Stomach smooth muscle (tissue), 2 donors: ENCODE data around the gene ERGIC1.

Experiments used
- H3K27ac ChIP-seq: one replicate; pipeline ENCODE4 v1.7.0; 2013; ENCODE audit warnings: mild to moderate bottlenecking, low read length, inconsistent platforms
- H3K27me3 ChIP-seq, 2 donors: one replicate each; pipeline ENCODE4 v1.7.0; 2013; ENCODE audit warnings: low read length in 2 of 2; ENCODE audit not compliant: insufficient read depth in 2 of 2, control insufficient read depth in 1 of 2
- H3K36me3 ChIP-seq, 2 donors: one replicate each; pipeline ENCODE4 v1.7.0; 2013; ENCODE audit warnings: low read length in 2 of 2; ENCODE audit not compliant: control insufficient read depth in 2 of 2, insufficient read depth in 2 of 2
- H3K4me1 ChIP-seq: one replicate; pipeline ENCODE4 v1.7.0; 2013; ENCODE audit warnings: low read length; ENCODE audit not compliant: control insufficient read depth, insufficient read depth
- H3K4me3 ChIP-seq, 2 donors: one replicate each; pipeline ENCODE4 v1.7.0; 2013; ENCODE audit warnings: low read length in 2 of 2
- H3K9ac ChIP-seq, 2 donors: one replicate each; pipeline ENCODE4 v1.7.0; 2013; ENCODE audit warnings: low read length in 2 of 2, mild to moderate bottlenecking in 1 of 2
- H3K9me3 ChIP-seq, 2 donors: one replicate each; pipeline ENCODE4 v1.7.0; 2013; ENCODE audit warnings: low read length in 2 of 2; ENCODE audit not compliant: control insufficient read depth in 2 of 2
- donor health status: healthy.
- donor health status: Pancreatic carcinoma.

Gene ERGIC1

DNA sequence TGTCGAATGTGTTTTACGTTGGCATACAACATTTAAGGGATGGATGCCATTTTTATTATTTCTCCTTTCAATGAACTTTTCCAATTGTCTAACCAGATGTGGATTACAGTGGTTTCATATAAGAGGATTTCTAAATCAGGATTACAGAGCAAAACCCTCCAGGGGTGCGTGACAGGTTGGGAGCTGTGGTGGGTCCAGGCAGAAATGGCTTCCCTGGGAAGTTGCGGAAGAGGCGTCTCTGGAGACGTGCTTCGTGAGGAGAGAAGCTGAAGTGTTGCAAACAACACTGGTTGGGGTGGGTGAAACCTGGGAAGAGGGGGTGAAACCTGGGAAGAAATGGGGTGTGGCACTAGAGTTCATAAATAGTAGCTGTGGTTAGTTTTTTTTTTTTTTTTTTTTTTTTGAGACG, 120.7 kb downstream of the ERGIC1 start:
- no peak overlapping the region for H3K9ac ChIP-seq
- H3K4me3 ChIP-seq = no peak overlapping the region
- H3K27me3 ChIP-seq = no peaks in the 10 kb centered on the region
- no peaks in the 10 kb centered on the region for H3K9me3 ChIP-seq
- no peak overlapping the region for H3K27ac ChIP-seq
- peaks cover 13% of the 10 kb centered on the region in 2 donors for H3K36me3 ChIP-seq
- peaks cover 11% of the 10 kb centered on the region for H3K4me1 ChIP-seq

DNA sequence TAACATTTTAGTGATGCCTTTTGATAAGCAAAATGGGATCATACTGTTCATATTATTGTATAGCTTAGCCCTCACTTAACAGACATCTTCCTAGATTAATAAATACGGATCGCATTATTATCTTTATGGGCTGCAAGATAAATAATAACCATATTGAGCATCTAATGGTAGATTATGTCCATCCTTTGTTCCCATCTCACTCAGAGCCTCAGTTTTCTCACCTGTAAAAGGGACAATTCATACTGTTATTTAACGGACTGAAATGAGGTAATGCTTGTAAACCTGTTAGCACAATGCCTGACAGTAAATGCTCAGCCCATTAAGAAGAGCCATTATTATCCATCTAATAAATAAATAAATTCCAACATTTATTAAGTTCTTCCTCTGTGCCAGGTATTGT, 122.2 kb downstream of the ERGIC1 start:
- Histone ChIP-seq H3K27ac (no peak overlapping the region), H3K9me3 (no peaks in the 10 kb centered on the region), H3K9ac (no peak overlapping the region), H3K36me3 (peaks cover 6 to 7% of the 10 kb centered on the region in 2 donors), H3K27me3 (no peaks in the 10 kb centered on the region), H3K4me3 (no peak overlapping the region), H3K4me1 (peaks cover 21% of the 10 kb centered on the region)

DNA sequence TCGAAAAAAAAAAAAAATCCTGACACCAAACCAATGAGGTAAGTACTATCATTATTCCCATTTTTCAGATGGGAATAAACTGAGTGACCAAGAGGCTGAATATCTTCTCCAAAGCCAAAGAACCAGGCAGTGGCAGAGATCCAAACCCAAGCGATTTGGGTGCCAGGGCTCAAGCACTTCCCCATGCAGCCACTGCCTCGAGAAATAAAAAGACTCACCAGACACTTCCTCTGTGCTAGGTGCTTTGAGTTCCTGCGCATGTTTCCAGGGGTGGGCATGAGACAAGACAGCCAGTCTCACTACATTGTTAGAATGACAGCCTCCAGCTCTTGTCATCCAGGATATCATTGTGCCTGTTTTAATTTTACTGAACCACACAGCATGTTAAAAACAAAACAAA, 122.9 kb downstream of the ERGIC1 start:
- no peak overlapping the region for H3K4me3 ChIP-seq
- H3K4me1 ChIP-seq = peaks cover 17% of the 10 kb centered on the region

DNA sequence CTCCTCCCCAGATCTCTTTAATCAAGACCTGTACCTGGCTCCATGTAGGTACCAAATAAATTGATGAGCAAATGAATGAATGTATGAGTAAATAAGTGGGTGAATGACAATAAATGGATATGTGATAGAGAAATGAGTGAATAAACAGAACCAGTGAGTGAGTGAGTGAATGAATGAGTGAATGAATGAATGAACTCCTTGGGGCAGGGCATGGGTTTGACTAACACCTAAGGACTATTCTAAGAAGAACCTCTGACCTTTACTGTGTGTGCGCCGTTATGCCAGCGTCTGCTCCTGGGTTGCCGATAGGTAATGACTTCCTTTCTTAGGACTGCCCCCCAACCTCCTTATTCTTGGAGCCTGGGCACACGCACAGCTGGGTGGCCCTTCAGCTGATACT, 123.4 kb downstream of the ERGIC1 start:
- peaks cover 2 to 3% of the 10 kb centered on the region in 2 donors for H3K36me3 ChIP-seq
- no peak overlapping the region for H3K27ac ChIP-seq
- peaks cover 15% of the 10 kb centered on the region for H3K4me1 ChIP-seq
- H3K9ac ChIP-seq = no peak overlapping the region
- H3K9me3 ChIP-seq = no peaks in the 10 kb centered on the region
- no peak overlapping the region for H3K4me3 ChIP-seq
- H3K27me3 ChIP-seq = no peaks in the 10 kb centered on the region

More for the DNA sequence above, 122.9 kb downstream of the ERGIC1 start:
- Histone ChIP-seq H3K27me3 (no peaks in the 10 kb centered on the region), H3K9me3 (no peaks in the 10 kb centered on the region), H3K9ac (no peak overlapping the region), H3K27ac (no peak overlapping the region), H3K36me3 (peaks cover 2 to 3% of the 10 kb centered on the region in 2 donors)

DNA sequence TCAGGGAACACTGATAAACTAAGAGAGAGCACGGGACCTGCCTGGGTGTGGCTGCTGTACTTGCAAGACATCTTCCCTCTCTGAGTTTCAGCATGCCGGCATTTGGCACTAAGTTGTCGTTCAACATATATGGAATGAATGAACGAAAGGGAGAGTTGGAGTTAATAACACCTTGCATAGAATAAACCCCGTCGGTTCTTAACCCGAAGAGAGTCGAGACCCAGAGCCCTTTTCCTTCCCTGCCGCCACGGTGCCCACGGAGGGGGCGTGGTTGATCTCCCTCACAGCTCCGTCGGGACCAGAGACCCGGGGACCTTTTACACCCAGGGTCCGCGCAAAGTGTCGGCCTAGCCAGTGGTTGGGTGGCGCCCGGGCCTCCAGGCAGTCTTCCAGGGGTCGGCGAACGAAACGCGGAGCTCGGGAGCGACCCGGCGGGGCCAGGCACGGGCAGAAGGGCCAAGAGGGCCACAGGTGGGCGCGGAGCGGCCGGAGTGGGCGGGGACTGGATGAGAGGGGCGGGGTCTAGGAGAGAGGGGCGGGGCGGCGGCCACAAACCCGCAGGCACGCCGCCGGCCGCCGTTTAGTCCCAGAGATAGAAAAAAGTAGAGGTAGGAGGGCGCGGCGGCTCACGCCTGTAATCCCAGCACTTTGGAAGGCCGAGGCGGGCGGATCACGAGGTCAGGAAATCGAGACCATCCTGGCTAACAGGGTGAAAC, 124.4 kb downstream of the ERGIC1 start:
- no peaks in the 10 kb centered on the region for H3K9me3 ChIP-seq
- peak overlapping the region; percentile 21 to 94 for H3K9ac ChIP-seq
- H3K27me3 ChIP-seq = no peaks in the 10 kb centered on the region
- peak overlapping the region; percentile 80 for H3K27ac ChIP-seq
- H3K4me3 ChIP-seq = peak overlapping the region; percentile 95 to 100
- H3K4me1 ChIP-seq = peaks cover 15% of the 10 kb centered on the region
- peaks cover 2 to 3% of the 10 kb centered on the region in 2 donors for H3K36me3 ChIP-seq

DNA sequence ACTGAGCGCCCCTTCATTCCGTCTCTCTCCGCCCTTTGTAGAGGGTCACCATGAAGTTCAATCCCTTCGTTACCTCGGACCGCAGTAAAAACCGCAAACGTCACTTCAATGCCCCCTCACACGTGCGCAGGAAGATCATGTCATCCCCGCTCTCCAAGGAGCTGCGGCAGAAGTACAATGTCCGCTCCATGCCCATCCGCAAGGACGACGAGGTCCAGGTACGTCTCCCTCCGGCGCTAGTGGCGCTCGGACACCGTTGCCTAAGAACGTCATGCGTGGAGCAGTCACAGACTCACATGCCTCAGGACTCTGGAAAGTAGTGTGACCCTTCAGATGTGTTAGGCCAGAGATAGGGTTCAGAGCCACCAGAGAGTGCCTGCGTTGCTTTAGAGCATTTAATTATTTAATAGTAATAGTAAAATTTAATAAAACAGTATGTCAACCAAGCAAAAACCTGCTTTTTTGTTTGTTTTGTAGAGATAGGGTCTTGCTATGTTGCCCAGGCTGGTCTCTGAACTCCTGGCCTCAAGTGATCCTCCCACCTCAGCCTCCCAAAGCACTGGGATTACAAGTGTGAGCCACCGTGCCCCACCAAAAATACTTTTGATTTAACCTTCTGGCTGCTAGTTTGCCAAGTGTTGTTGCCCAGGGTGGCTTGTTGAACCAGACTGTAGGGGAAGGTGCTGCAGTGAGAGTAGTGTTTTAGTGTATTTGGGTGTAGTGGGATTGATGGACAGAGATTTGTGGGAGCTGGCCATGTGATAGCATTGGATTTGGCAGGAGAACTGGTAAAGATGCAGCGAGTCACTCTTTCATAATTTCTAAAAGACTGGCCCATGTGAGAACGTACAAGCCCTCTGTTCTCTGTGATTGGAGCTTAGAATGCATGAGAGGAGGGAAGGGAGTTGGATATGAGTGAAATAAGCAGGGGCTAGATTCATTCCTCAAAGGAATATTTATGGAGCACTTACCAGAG, 126.1 kb downstream of the ERGIC1 start:
- Histone ChIP-seq H3K4me1 (peaks cover 15% of the 10 kb centered on the region), H3K27me3 (no peaks in the 10 kb centered on the region), H3K9ac (peak overlapping the region; percentile 94 to 100), H3K36me3 (peaks cover 6% of the 10 kb centered on the region in 2 donors), H3K4me3 (peak overlapping the region; percentile 95 to 100), H3K9me3 (no peaks in the 10 kb centered on the region), H3K27ac (peak overlapping the region; percentile 80)

DNA sequence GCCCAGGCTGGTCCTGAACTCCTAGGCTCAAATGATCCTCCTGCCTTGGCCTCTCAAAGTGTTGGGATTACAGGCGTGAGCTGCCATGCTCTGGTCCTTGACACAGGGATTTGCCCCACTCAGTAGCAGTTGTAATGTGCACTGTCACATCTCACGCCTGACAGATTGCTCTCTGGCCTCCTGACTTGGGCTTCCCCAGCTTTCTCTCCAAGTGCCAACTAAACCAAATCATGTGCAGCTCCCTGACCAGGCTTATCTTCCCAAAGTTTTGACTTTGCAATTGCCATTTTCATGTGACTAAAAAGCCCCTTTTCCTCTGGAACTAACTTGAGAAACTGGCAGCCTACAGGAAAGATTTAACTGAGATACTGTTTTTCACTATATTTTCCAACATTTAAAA, 135.9 kb downstream of the ERGIC1 start:
- Histone ChIP-seq H3K4me3 (no peak overlapping the region), H3K36me3 (peaks cover 13 to 16% of the 10 kb centered on the region in 2 donors), H3K27ac (no peak overlapping the region), H3K9me3 (no peaks in the 10 kb centered on the region), H3K9ac (no peak overlapping the region), H3K27me3 (no peaks in the 10 kb centered on the region), H3K4me1 (no peaks in the 10 kb centered on the region)

DNA sequence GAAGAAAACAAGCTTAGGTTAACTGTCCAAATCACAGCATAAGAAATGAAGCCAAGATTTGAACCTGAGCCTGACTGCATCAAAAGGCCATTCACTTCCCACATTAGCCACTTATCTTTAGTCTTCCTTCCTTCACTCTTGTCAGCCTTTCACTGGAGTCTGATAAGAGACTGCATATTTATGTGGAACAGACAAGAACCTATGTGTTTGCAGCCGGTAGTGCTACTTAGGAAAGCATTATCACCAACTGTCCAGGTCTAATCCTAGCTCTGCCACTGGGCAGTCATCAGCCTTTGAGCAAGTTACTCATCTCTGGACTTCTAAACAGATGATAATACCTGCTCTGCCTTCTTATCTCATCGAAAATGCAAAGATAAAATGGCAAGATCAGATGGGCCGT, 137.4 kb downstream of the ERGIC1 start:
- Histone ChIP-seq H3K27ac (no peak overlapping the region), H3K9me3 (no peaks in the 10 kb centered on the region), H3K27me3 (no peaks in the 10 kb centered on the region), H3K9ac (no peak overlapping the region), H3K4me1 (no peaks in the 10 kb centered on the region), H3K4me3 (no peak overlapping the region), H3K36me3 (peaks cover 8% of the 10 kb centered on the region in 2 donors)

DNA sequence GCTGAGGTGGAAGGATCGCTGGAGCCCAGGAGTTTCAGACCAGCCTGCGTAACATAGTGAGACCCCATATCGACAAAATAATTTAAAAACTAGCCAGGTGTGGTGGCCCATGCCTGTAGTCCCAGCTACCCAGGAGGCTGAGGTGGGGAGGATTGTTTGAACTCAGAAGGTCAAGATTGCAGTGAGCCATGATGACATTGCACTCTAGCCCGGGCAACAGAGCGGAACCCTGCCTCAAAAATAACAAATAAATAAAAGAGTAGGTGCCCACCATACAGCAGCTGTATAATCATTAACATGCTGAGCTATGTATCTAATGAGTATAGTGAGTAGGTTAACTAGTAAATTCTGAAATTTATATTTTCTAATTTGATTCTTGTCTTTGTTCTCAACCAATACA, 138.5 kb downstream of the ERGIC1 start:
- Histone ChIP-seq H3K27ac (no peak overlapping the region), H3K9me3 (no peaks in the 10 kb centered on the region), H3K36me3 (peaks cover 6 to 8% of the 10 kb centered on the region in 2 donors), H3K9ac (no peak overlapping the region), H3K27me3 (no peaks in the 10 kb centered on the region), H3K4me1 (no peaks in the 10 kb centered on the region), H3K4me3 (no peak overlapping the region)

DNA sequence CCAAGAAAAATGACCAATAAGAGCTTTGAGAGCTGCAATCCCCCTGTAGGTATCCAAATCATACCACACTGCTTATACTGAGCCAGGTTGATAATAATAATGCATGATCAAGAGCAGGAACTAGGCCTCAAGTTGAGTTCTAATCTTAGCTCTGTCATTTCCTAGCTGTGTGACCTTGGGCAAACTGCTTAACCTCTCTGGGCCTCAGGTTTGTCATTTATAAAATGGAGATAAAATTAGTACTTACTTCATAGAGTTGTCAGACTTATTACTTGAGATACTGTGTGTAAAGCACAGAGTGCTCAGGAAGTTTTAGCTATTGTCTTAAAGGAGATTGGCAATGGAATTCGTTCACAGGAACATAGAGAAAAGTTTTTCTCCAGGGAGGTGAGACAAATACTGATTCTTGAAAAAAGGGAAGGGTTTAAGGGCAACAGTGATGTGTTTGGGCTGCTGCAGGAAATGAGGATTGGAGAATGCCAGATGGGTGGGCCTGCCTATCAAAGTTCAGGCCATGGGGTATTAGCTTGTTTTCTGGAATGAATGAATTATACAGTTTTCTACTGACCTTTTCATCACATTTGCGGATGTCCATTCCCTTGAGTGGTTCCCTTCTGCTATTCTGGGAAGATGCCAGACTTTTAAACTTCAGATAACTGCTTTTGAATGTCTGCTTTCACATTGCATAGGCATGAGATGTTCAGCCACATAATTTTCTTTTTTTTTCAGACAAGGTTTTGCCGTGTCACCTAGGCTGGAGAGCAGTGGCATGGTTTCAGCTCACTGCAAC, 139.3 kb downstream of the ERGIC1 start:
- Histone ChIP-seq H3K9me3 (no peaks in the 10 kb centered on the region), H3K4me1 (no peaks in the 10 kb centered on the region), H3K4me3 (no peak overlapping the region), H3K36me3 (peaks cover 5 to 8% of the 10 kb centered on the region in 2 donors), H3K27me3 (no peaks in the 10 kb centered on the region), H3K27ac (no peak overlapping the region), H3K9ac (no peak overlapping the region)
